ENCODE results near the gene DNAH14.

DNAH14 gene

GRCh38 chr1:225406976-225407725, 477.7 kb downstream of the DNAH14 start:
- no peak for DNase-seq (ENCODE audit: low read depth in 2 of 2)

- no peak for DNase-seq (ENCODE audit: low read depth in 2 of 2)
These were observed 478.3 kb downstream of the DNAH14 start for GRCh38 chr1:225407755-225408154.

- DNase-seq (ENCODE audit: low read depth in 2 of 2) = no peak
These were observed 478.8 kb downstream of the DNAH14 start for GRCh38 chr1:225408249-225408648.

GRCh38 chr1:225409051-225409450, 479.6 kb downstream of the DNAH14 start:
- DNase-seq (ENCODE audit: low read depth in 2 of 2) = no peak

- no peak for DNase-seq (ENCODE audit: low read depth in 2 of 2)
These were observed 480.6 kb downstream of the DNAH14 start for GRCh38 chr1:225410036-225410435.

- DNase-seq (ENCODE audit: low read depth in 2 of 2) = no peak
These were observed 482.8 kb downstream of the DNAH14 start for GRCh38 chr1:225412321-225412720.

- no peak for DNase-seq (ENCODE audit: low read depth in 2 of 2)
These were observed 483.4 kb downstream of the DNAH14 start for GRCh38 chr1:225412803-225413351.

- no peak for DNase-seq (ENCODE audit: low read depth in 2 of 2)
These were observed 484.4 kb downstream of the DNAH14 start for GRCh38 chr1:225413708-225414375.

- DNase-seq (ENCODE audit: low read depth in 2 of 2) = no peak
These were observed 485.8 kb downstream of the DNAH14 start for GRCh38 chr1:225415307-225415706.

- DNase-seq (ENCODE audit: low read depth in 2 of 2) = no peak
These were observed 486.7 kb downstream of the DNAH14 start for GRCh38 chr1:225415967-225416745.

- DNase-seq (ENCODE audit: low read depth in 2 of 2) = no peak
These were observed 488.6 kb downstream of the DNAH14 start for GRCh38 chr1:225418059-225418458.

GRCh38 chr1:225418598-225418997, 489.1 kb downstream of the DNAH14 start:
- DNase-seq (ENCODE audit: low read depth in 2 of 2) = no peak

GRCh38 chr1:225422031-225422605, 492.6 kb downstream of the DNAH14 start:
- no peak for DNase-seq (ENCODE audit: low read depth in 2 of 2)

- DNase-seq (ENCODE audit: low read depth in 2 of 2) = no peak
These were observed 493.5 kb downstream of the DNAH14 start for GRCh38 chr1:225422795-225423517.

- DNase-seq (ENCODE audit: low read depth in 2 of 2) = no peak
These were observed 494.0 kb downstream of the DNAH14 start for GRCh38 chr1:225423518-225423855.

GRCh38 chr1:225424562-225425200, 495.2 kb downstream of the DNAH14 start:
- DNase-seq (ENCODE audit: low read depth in 2 of 2) = no peak

GRCh38 chr1:225425201-225425786, 495.8 kb downstream of the DNAH14 start:
- DNase-seq (ENCODE audit: low read depth in 2 of 2) = no peak

- peak in 1 of 2 donors; percentile 10 for DNase-seq (ENCODE audit: low read depth in 2 of 2)
These were observed 497.1 kb downstream of the DNAH14 start for GRCh38 chr1:225426395-225427234.

- DNase-seq (ENCODE audit: low read depth in 2 of 2) = no peak
These were observed 498.0 kb downstream of the DNAH14 start, which contains the start of gene LBR for GRCh38 chr1:225427235-225428067. Gene LBR (minus strand): TSS chr1:225428038. CDS start chr1:225424075, 3,963 bp downstream.
